Epithelial cell of proximal tubule (primary cell): ENCODE results near the gene DTD1. TPM values are rescaled to one million over a fixed set of nuclear protein-coding genes. Genes with fewer than 3 reads are reported as not detected.

Experiments used
- DNase-seq: peaks from one replicate; pipeline ENCODE4 v3.0.0-alpha.2; 2011; ENCODE audit warnings: low read depth
- H3K4me3 ChIP-seq: 2 replicates; pipeline ENCODE4 v1.5.1; 2011; ENCODE audit warnings: low read depth, mild to moderate bottlenecking, low read length
- CTCF ChIP-seq: conservative IDR thresholded peaks from 2 replicates; pipeline ENCODE4 v1.5.1; 2012; ENCODE audit warnings: low read depth, mild to moderate bottlenecking, low read length
- total RNA-seq: library from RNA; depleted of rRNA; stranded (reverse); fragments of >200 nt; gene quantifications from 2 replicates; pipeline ENCODE4 v1.2.3, GENCODE V29; 2015

DTD1 gene
- total RNA-seq, 1 donor from 2014 or later = 90.3 TPM

GRCh38 chr20:18811186-18811585 lies 223.3 kb downstream of the DTD1 start:
- no peak for DNase-seq
- H3K4me3 ChIP-seq = no peak overlapping the region
- no peak for TF ChIP-seq CTCF

GRCh38 chr20:18811904-18812303 lies 224.1 kb downstream of the DTD1 start:
- no peak for DNase-seq
- no peak overlapping the region for H3K4me3 ChIP-seq
- TF ChIP-seq CTCF = no peak

GRCh38 chr20:18813483-18813882 lies 225.6 kb downstream of the DTD1 start, which contains the start of gene SCP2D1:
SCP2D1 (plus strand) TSS chr20:18813783; CDS start chr20:18813816, 33 bp downstream.
- DNase-seq = no peak
- H3K4me3 ChIP-seq = no peak within 1 kb of the TSS
- no peak for TF ChIP-seq CTCF

- DNase-seq = no peak
- TF ChIP-seq CTCF = no peak
- H3K4me3 ChIP-seq = no peak overlapping the region
These were observed 227.5 kb downstream of the DTD1 start for GRCh38 chr20:18815194-18815942.

Other genes with a start within 250 kb of the DTD1 start
- 1.3 and 1.4 TPM in 2 replicates for gene DZANK1, start 121.0 kb upstream of the DTD1 start, total RNA-seq
- 6.8 and 22.7 TPM in 2 replicates for gene POLR3F, start 120.7 kb upstream of the DTD1 start, total RNA-seq
- 9.3 and 21.1 TPM in 2 replicates for gene RBBP9, start 90.8 kb upstream of the DTD1 start, total RNA-seq
- 50.8 and 69.6 TPM in 2 replicates for gene SEC23B, start 80.1 kb upstream of the DTD1 start, total RNA-seq
- 83.8 and 142 TPM in 2 replicates for gene SMIM26, start 20.6 kb upstream of the DTD1 start, total RNA-seq
- gene SCP2D1, start 225.7 kb downstream of the DTD1 start, total RNA-seq = not detected in 2 replicates